Naive thymus-derived CD4-positive, alpha-beta T cell (primary cell): ENCODE measurements around the gene CHAF1B. TPM values are rescaled to one million over a fixed set of nuclear protein-coding genes. Genes with fewer than 3 reads are reported as not detected.

Experiments used
- ATAC-seq: fragments of 150-1000 bp; cut with Tn5 transposase; 2 replicates; pipeline ENCODE4 v1.10.0; 2021; ENCODE audit warnings: mild to moderate bottlenecking, moderate library complexity
- CTCF ChIA-PET: fragments of 350-600 bp; sonication (Branson Sonifier 250); formaldehyde crosslinking; loops from one replicate; lab custom pipeline; 2021; ENCODE audit warnings: antibody characterized with exemption; lab: Charles Lee
- POLR2A ChIA-PET: fragments of 350-600 bp; sonication (Branson Sonifier 250); formaldehyde crosslinking; loops from one replicate; lab custom pipeline; 2021; ENCODE audit warnings: antibody characterized with exemption, inconsistent platforms; lab: Charles Lee
- DNase-seq, 9 donors: peaks; one replicate each; pipeline versions ENCODE4 v3.0.0 to v3.0.0-alpha.2; 2020 to 2022; ENCODE audit warnings: mixed read lengths in 1 of 9
- H3K27ac ChIP-seq: one replicate; pipeline ENCODE4 v1.7.0; 2013; ENCODE audit warnings: mild to moderate bottlenecking, low read depth, low read length, moderate library complexity
- H3K27me3 ChIP-seq, 2 donors: one replicate each; pipeline ENCODE4 v1.7.0; 2013; ENCODE audit warnings: low read length in 2 of 2, mild to moderate bottlenecking in 2 of 2, moderate library complexity in 2 of 2; ENCODE audit not compliant: control insufficient read depth in 2 of 2, insufficient read depth in 2 of 2
- H3K36me3 ChIP-seq, 3 experiments: 1 replicate in 2 of 3; 2 replicates in 1 of 3; pipeline ENCODE4 v1.7.0; 2013; ENCODE audit warnings: low read length in 3 of 3, mild to moderate bottlenecking in 3 of 3, moderate library complexity in 1 of 3; ENCODE audit not compliant: insufficient read depth in 3 of 3, control insufficient read depth in 2 of 3
- H3K4me1 ChIP-seq, 2 donors: one replicate each; pipeline ENCODE4 v1.7.0; 2013; ENCODE audit warnings: low read length in 2 of 2, mild to moderate bottlenecking in 2 of 2, moderate library complexity in 1 of 2; ENCODE audit not compliant: control insufficient read depth in 2 of 2, insufficient read depth in 2 of 2
- H3K4me3 ChIP-seq: 2 replicates; pipeline ENCODE4 v1.7.0; 2013; ENCODE audit warnings: mild to moderate bottlenecking, low read length
- H3K9me3 ChIP-seq, 3 experiments: 1 replicate in 2 of 3; 2 replicates in 1 of 3; pipeline ENCODE4 v1.7.0; 2013; ENCODE audit warnings: low read length in 3 of 3; ENCODE audit not compliant: control insufficient read depth in 2 of 3
- H3K27ac Mint-ChIP-seq, 9 donors: one replicate each; pipeline ENCODE4 v1.8.0; 2020 to 2022; ENCODE audit warnings: mixed read lengths in 9 of 9, mild to moderate bottlenecking in 8 of 9, moderate library complexity in 5 of 9, inconsistent platforms in 2 of 9
- H3K27me3 Mint-ChIP-seq, 5 donors: one replicate each; pipeline ENCODE4 v1.8.0; 2021 to 2022; ENCODE audit warnings: mixed read lengths in 5 of 5, mild to moderate bottlenecking in 1 of 5
- H3K36me3 Mint-ChIP-seq, 5 donors: one replicate each; pipeline ENCODE4 v1.8.0; 2020 to 2022; ENCODE audit warnings: mixed read lengths in 5 of 5, mild to moderate bottlenecking in 3 of 5, inconsistent platforms in 1 of 5
- H3K4me1 Mint-ChIP-seq, 7 donors: one replicate each; pipeline ENCODE4 v1.8.0; 2020 to 2022; ENCODE audit warnings: mixed read lengths in 7 of 7, mild to moderate bottlenecking in 3 of 7, inconsistent platforms in 1 of 7
- H3K4me3 Mint-ChIP-seq, 10 donors: one replicate each; pipeline ENCODE4 v1.8.0; 2020 to 2022; ENCODE audit warnings: mild to moderate bottlenecking in 10 of 10, mixed read lengths in 10 of 10, moderate library complexity in 6 of 10, inconsistent platforms in 2 of 10
- H3K9me3 Mint-ChIP-seq, 11 donors: one replicate each; pipeline ENCODE4 v1.8.0; 2020 to 2022; ENCODE audit warnings: mixed read lengths in 11 of 11, mild to moderate bottlenecking in 4 of 11, inconsistent platforms in 1 of 11, moderate library complexity in 1 of 11
- intact Hi-C, 2 donors: fragments of 100-400 bp; cut with micrococcal nuclease; formaldehyde crosslinking; loops; one replicate each; pipeline ENCODE4 v1.15.1; 2023
- polyA plus RNA-seq, 2 donors: library from polyadenylated mRNA; unstranded; fragments of 300-500 nt; fragmentation: Illumina TruSeq; gene quantifications; one replicate each; pipeline ENCODE4 v1.2.3, GENCODE V29; 2021
- total RNA-seq, 6 experiments: library from RNA in 5 of 6; stranded (reverse) in 5 of 6; gene quantifications; 1 replicate in 5 of 6; 2 replicates in 1 of 6; pipeline ENCODE4 v1.2.3 and lab custom pipeline; 2021 to 2026

Gene CHAF1B
- total and polyA plus RNA-seq, 7 experiments from 2014 or later: 0.61 to 21.4 (median 1.9) TPM

DNA sequence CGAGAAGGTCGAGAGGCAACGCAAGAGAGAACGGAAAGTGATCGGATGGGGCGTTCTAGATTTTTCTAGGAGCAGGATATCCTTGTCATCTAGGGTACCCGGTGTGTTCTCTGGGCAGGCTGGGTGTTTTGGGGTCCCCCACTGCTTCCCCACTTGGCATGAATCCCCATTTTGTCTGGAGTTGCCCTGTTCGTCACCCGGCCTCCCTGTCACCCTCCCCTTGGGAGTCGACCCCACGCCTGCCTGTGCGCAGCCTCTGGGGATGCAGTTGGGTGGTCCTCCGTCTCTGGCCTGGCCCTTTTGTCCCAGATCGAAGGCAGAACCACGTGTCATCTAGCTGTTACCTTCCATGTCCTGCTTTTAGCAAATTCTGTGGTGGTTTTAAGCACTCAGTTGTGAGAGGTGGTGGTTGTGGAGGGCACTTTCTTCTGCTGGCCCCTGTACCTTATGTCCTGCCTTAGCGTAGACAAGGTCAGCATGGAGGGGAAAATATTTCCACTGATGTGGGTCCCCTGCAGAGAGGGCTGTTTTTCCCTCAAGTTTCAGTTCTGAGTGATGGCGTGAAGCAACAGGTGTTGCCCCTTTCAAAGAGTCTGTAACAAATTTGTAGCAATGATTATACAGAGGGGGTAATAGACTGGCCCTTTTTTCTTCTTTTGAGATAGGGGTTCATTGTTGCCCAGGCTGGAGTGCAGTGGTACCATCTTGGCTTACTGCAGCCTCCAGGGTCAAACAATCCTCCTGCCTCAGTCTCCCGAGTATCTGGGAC, 35.6 kb downstream of the CHAF1B start:
- Histone ChIP-seq H3K4me1 (no peaks in the 10 kb centered on the region), H3K27me3 (no peaks in the 10 kb centered on the region), H3K9me3 (no peaks in the 10 kb centered on the region), H3K27ac (no peak overlapping the region), H3K36me3 (no peaks in the 10 kb centered on the region), H3K4me3 (no peak overlapping the region)
- Mint-ChIP-seq H3K9me3 (peaks cover 0 to 2% (median 0%) of the 10 kb centered on the region in 11 donors), H3K36me3 (peaks cover 5 to 11% (median 7%) of the 10 kb centered on the region in 5 donors), H3K27ac (peak overlapping the region in 1 of 9 donors; percentile 25), H3K27me3 (no peaks in the 10 kb centered on the region), H3K4me1 (peaks cover 0 to 16% (median 0%) of the 10 kb centered on the region in 7 donors), H3K4me3 (no peak overlapping the region)
- ChIA-PET CTCF (no interaction called here), POLR2A (no interaction called here)
- intact Hi-C loops: no loop called here
- ATAC-seq: no peak
- no peak for DNase-seq

GRCh38 chr21:36422279-36423098, 37.3 kb downstream of the CHAF1B start:
- no peak overlapping the region for H3K27ac Mint-ChIP-seq
- Histone ChIP-seq H3K36me3 (no peaks in the 10 kb centered on the region), H3K4me3 (no peak overlapping the region), H3K9me3 (no peaks in the 10 kb centered on the region), H3K27me3 (no peaks in the 10 kb centered on the region), H3K4me1 (no peaks in the 10 kb centered on the region), H3K27ac (no peak overlapping the region)
- peaks cover 0 to 4% (median 0%) of the 10 kb centered on the region in 5 donors for H3K36me3 Mint-ChIP-seq
- H3K9me3 Mint-ChIP-seq: peaks cover 0 to 2% (median 0%) of the 10 kb centered on the region in 11 donors
- peak in 1 of 9 donors; percentile 32 for DNase-seq
- peaks cover 0 to 16% (median 0%) of the 10 kb centered on the region in 7 donors for H3K4me1 Mint-ChIP-seq
- ChIA-PET CTCF (no interaction called here), POLR2A (no interaction called here)
- ATAC-seq: peak; percentile 40
- H3K27me3 Mint-ChIP-seq: no peaks in the 10 kb centered on the region
- intact Hi-C loops: no loop called here
- H3K4me3 Mint-ChIP-seq: no peak overlapping the region

- Mint-ChIP-seq H3K36me3 (peaks cover 0 to 2% (median 0%) of the 10 kb centered on the region in 5 donors), H3K4me1 (peaks cover 0 to 19% (median 0%) of the 10 kb centered on the region in 7 donors), H3K4me3 (no peak overlapping the region), H3K9me3 (peaks cover 0 to 2% (median 0%) of the 10 kb centered on the region in 11 donors), H3K27ac (peak overlapping the region in 1 of 9 donors; percentile 46), H3K27me3 (peaks cover 0 to 4% (median 0%) of the 10 kb centered on the region in 5 donors)
- H3K27ac ChIP-seq: no peak overlapping the region
- no peak for ATAC-seq
- H3K4me3 ChIP-seq: no peak overlapping the region
- intact Hi-C loops: no loop called here
- DNase-seq: no peak
- H3K9me3 ChIP-seq: no peaks in the 10 kb centered on the region
- ChIA-PET POLR2A (no interaction called here), CTCF (no interaction called here)
- no peaks in the 10 kb centered on the region for H3K36me3 ChIP-seq
- H3K4me1 ChIP-seq: no peaks in the 10 kb centered on the region
- H3K27me3 ChIP-seq: no peaks in the 10 kb centered on the region
These were observed 38.7 kb downstream of the CHAF1B start for GRCh38 chr21:36423771-36424433.

- H3K36me3 ChIP-seq: no peaks in the 10 kb centered on the region
- Mint-ChIP-seq H3K4me3 (no peak overlapping the region), H3K9me3 (peaks cover 0 to 2% (median 0%) of the 10 kb centered on the region in 11 donors), H3K27ac (no peak overlapping the region), H3K27me3 (peaks cover 0 to 5% (median 0%) of the 10 kb centered on the region in 5 donors), H3K36me3 (peaks cover 0 to 2% (median 0%) of the 10 kb centered on the region in 5 donors), H3K4me1 (peaks cover 0 to 22% (median under 1%) of the 10 kb centered on the region in 7 donors)
- no peak overlapping the region for H3K4me3 ChIP-seq
- ChIA-PET POLR2A (no interaction called here), CTCF (no interaction called here)
- no peak overlapping the region for H3K27ac ChIP-seq
- intact Hi-C loops: no loop called here
- no peaks in the 10 kb centered on the region for H3K27me3 ChIP-seq
- DNase-seq (no peak), ATAC-seq (no peak)
- no peaks in the 10 kb centered on the region for H3K9me3 ChIP-seq
- no peaks in the 10 kb centered on the region for H3K4me1 ChIP-seq
These were observed 39.4 kb downstream of the CHAF1B start for GRCh38 chr21:36424592-36424991.

DNA sequence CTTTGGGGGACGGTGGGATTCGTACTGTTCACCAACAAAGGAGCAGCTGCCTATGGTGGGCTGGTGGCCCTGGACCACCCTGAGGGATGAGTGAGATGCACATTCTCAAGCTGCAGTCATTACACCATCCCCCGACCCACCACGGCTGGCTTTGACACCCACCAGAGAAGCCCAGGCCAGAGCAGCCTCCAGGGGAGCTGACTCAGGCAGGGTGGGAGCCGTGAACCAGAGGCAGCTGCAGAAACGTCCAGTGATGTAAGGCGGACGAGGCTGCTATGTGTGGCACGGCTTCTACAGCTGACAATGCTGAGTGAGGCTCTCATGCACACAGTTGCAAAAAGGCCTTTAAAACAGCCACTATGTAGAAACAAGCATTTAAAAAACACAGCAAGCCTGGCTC, 40.1 kb downstream of the CHAF1B start:
- Mint-ChIP-seq H3K36me3 (peaks cover 0 to 2% (median 0%) of the 10 kb centered on the region in 5 donors), H3K27me3 (peaks cover 0 to 7% (median 5%) of the 10 kb centered on the region in 5 donors), H3K9me3 (peaks cover 0 to 2% (median 0%) of the 10 kb centered on the region in 11 donors), H3K4me3 (no peak overlapping the region), H3K27ac (no peak overlapping the region), H3K4me1 (peaks cover 6 to 26% (median 7%) of the 10 kb centered on the region in 7 donors)
- H3K4me3 ChIP-seq: no peak overlapping the region
- DNase-seq (no peak), ATAC-seq (no peak)
- no peak overlapping the region for H3K27ac ChIP-seq
- no peaks in the 10 kb centered on the region for H3K27me3 ChIP-seq
- H3K9me3 ChIP-seq: no peaks in the 10 kb centered on the region
- CTCF ChIA-PET: no interaction called here
- peaks cover 0 to 5% of the 10 kb centered on the region in 2 donors for H3K4me1 ChIP-seq
- intact Hi-C loops: no loop called here
- POLR2A ChIA-PET: no interaction called here
- no peaks in the 10 kb centered on the region for H3K36me3 ChIP-seq

GRCh38 chr21:36427502-36427901, 42.3 kb downstream of the CHAF1B start:
- Mint-ChIP-seq H3K36me3 (peaks cover 0 to 2% (median 0%) of the 10 kb centered on the region in 5 donors), H3K4me1 (peaks cover 11 to 31% (median 13%) of the 10 kb centered on the region in 7 donors), H3K9me3 (peaks cover 0 to 2% (median 0%) of the 10 kb centered on the region in 11 donors), H3K4me3 (no peak overlapping the region), H3K27ac (peak overlapping the region in 1 of 9 donors; percentile 38), H3K27me3 (peaks cover 6 to 19% (median 16%) of the 10 kb centered on the region in 5 donors)
- Histone ChIP-seq H3K4me3 (no peak overlapping the region), H3K9me3 (no peaks in the 10 kb centered on the region), H3K36me3 (no peaks in the 10 kb centered on the region), H3K4me1 (peaks cover 0 to 5% of the 10 kb centered on the region in 2 donors), H3K27me3 (no peaks in the 10 kb centered on the region), H3K27ac (no peak overlapping the region)
- intact Hi-C loops: no loop called here
- DNase-seq: no peak
- POLR2A ChIA-PET: no interaction called here
- no peak for ATAC-seq
- CTCF ChIA-PET: interaction anchor here (0.6 to 0.8 kb wide), 2 partner anchors 275 to 378 kb away, joined by 3 to 7 read pairs; no protein-coding TSS in a partner anchor
